ENCODE data around the gene GGCT. TPM values are rescaled to one million over a fixed set of nuclear protein-coding genes. Genes with fewer than 3 reads are reported as not detected.
A peak's percentile ranks its signal among the peaks of the same experiment; 100 is the strongest.

The GGCT gene
- total RNA-seq, 1 donor from 2014 or later: 160 TPM

GRCh38 chr7:30466266-30466665 lies 38.4 kb downstream of the GGCT start:
- TF ChIP-seq EZH2 (IDR thresholded peaks at IDR 0.05): no peak
- no peak for TF ChIP-seq CTCF (IDR thresholded peaks at IDR 0.05)
- TF ChIP-seq EZH2phosphoT487 (IDR thresholded peaks at IDR 0.05): no peak

GRCh38 chr7:30465811-30466180 lies 38.8 kb downstream of the GGCT start:
- TF ChIP-seq CTCF (IDR thresholded peaks at IDR 0.05): no peak
- Mint-ChIP-seq H3K9me3 (no peaks in the 10 kb centered on the region), H3K27ac (no peak overlapping the region), H3K4me1 (peaks cover 27% of the 10 kb centered on the region), H3K36me3 (no peaks in the 10 kb centered on the region), H3K4me3 (no peak overlapping the region), H3K27me3 (ENCODE audit: insufficient read depth, low read depth) (no peaks in the 10 kb centered on the region)
- Histone ChIP-seq H3K9ac (no peak overlapping the region), H3K27me3 (no peaks in the 10 kb centered on the region), H3K27ac (no peak overlapping the region), H3K4me2 (no peak overlapping the region), H3K36me3 (no peaks in the 10 kb centered on the region), H3F3A (ENCODE audit: low read depth) (peaks cover 4% of the 10 kb centered on the region), H3K79me2 (ENCODE audit: low read depth) (no peaks in the 10 kb centered on the region), H3K4me3 (no peak overlapping the region), H3K4me1 (peaks cover 9% of the 10 kb centered on the region), H4K20me1 (ENCODE audit: low read depth) (no peaks in the 10 kb centered on the region), H2AFZ (replicated peaks) (no peak overlapping the region), H3K9me3 (ENCODE audit: low read depth) (no peaks in the 10 kb centered on the region)
- DNase-seq (ENCODE audit: low spot score): no peak

More at GRCh38 chr7:30466266-30466665, 38.4 kb downstream of the GGCT start:
- Histone ChIP-seq H2AFZ (replicated peaks) (no peak overlapping the region), H3K4me2 (no peak overlapping the region), H3K4me3 (no peak overlapping the region), H3F3A (ENCODE audit: low read depth) (peaks cover 4% of the 10 kb centered on the region), H3K27ac (no peak overlapping the region), H4K20me1 (ENCODE audit: low read depth) (no peaks in the 10 kb centered on the region), H3K36me3 (no peaks in the 10 kb centered on the region), H3K79me2 (ENCODE audit: low read depth) (no peaks in the 10 kb centered on the region), H3K9me3 (ENCODE audit: low read depth) (no peaks in the 10 kb centered on the region), H3K4me1 (peaks cover 9% of the 10 kb centered on the region), H3K9ac (no peak overlapping the region), H3K27me3 (no peaks in the 10 kb centered on the region)
- Mint-ChIP-seq H3K4me3 (no peak overlapping the region), H3K27me3 (ENCODE audit: insufficient read depth, low read depth) (no peaks in the 10 kb centered on the region), H3K4me1 (peaks cover 31% of the 10 kb centered on the region), H3K9me3 (no peaks in the 10 kb centered on the region), H3K36me3 (no peaks in the 10 kb centered on the region), H3K27ac (no peak overlapping the region)
- DNase-seq (ENCODE audit: low spot score): no peak

- DNase-seq (ENCODE audit: low spot score): no peak
- Histone ChIP-seq H3K79me2 (ENCODE audit: low read depth) (no peaks in the 10 kb centered on the region), H3K4me3 (no peak overlapping the region), H3K9me3 (ENCODE audit: low read depth) (no peaks in the 10 kb centered on the region), H3K27me3 (no peaks in the 10 kb centered on the region), H2AFZ (replicated peaks) (no peak overlapping the region), H3F3A (ENCODE audit: low read depth) (peaks cover 4% of the 10 kb centered on the region), H3K4me2 (no peak overlapping the region), H3K4me1 (peaks cover 9% of the 10 kb centered on the region), H3K9ac (no peak overlapping the region), H3K27ac (no peak overlapping the region), H3K36me3 (no peaks in the 10 kb centered on the region), H4K20me1 (ENCODE audit: low read depth) (no peaks in the 10 kb centered on the region)
- Mint-ChIP-seq H3K4me3 (no peak overlapping the region), H3K27me3 (ENCODE audit: insufficient read depth, low read depth) (no peaks in the 10 kb centered on the region), H3K36me3 (no peaks in the 10 kb centered on the region), H3K4me1 (peaks cover 21% of the 10 kb centered on the region), H3K9me3 (no peaks in the 10 kb centered on the region), H3K27ac (peak overlapping the region; percentile 57)
- TF ChIP-seq EZH2 (IDR thresholded peaks at IDR 0.05): no peak
- TF ChIP-seq EZH2phosphoT487 (IDR thresholded peaks at IDR 0.05): no peak
- no peak for TF ChIP-seq CTCF (IDR thresholded peaks at IDR 0.05)
These were observed 39.4 kb downstream of the GGCT start for GRCh38 chr7:30465046-30465810.

Data from neural progenitor cell (in vitro differentiated cells).